Left colon (tissue), 2 donors: ENCODE data around the gene DOCK10. TPM values are rescaled to one million over a fixed set of nuclear protein-coding genes. Genes with fewer than 3 reads are reported as not detected.

Experiments used
- ATAC-seq: fragments of 200-7000 bp; cut with Tn5 transposase; one replicate; pipeline ENCODE4 v1.9.1; 2020; ENCODE audit warnings: mild to moderate bottlenecking, moderate library complexity
- DNase-seq, 2 donors: peaks; one replicate each; pipeline ENCODE4 v3.0.0-alpha.2; 2020
- intact Hi-C, 2 donors: fragments of 100-400 bp; cut with DNase I in 1 of 2; cut with micrococcal nuclease in 1 of 2; formaldehyde crosslinking; loops; one replicate each; pipeline versions ENCODE4 v1.11.2 to v1.14.0; 2022; cut with DNase I, micrococcal nuclease
- long read RNA-seq: library from polyadenylated mRNA; unstranded; transcript quantifications from one replicate; pipeline ENCODE4 v2.0.0, GENCODE V29; 2021
- total RNA-seq, 2 donors: library from RNA; stranded (reverse); fragmentation: NEBNext Ultra II Directional; extraction: Animal tissue kit (Norgen Biotek cat#: 25700); gene quantifications; one replicate each; pipeline ENCODE4 v1.2.1, GENCODE V29; 2021
- donor health status: DM: no; HTN: no; CAD: no.
- donor health status: DM: yes; HTN: yes; CAD: no.

The DOCK10 gene
- total RNA-seq, result 10 to 100 TPM; 11.9 to 14.0 TPM
- long read RNA-seq, partial matches to known transcripts, result 1 of 2 reads
- long read RNA-seq, other reads (novel, unspliced or antisense), result 1 of 2 reads

GRCh38 chr2:225041851-225042799 is at the start of gene DOCK10:
TSS of gene DOCK10 (minus strand) at chr2:225042468. CDS start at chr2:225042374, 94 bp downstream.
- DNase-seq (peak; percentile 35 to 41), ATAC-seq (peak; percentile 65)
- intact Hi-C loops, result no loop called here

- ATAC-seq (no peak), DNase-seq (no peak)
- intact Hi-C loops, result no loop called here
Observed at GRCh38 chr2:225091336-225091735, 49.1 kb upstream of the DOCK10 start.

- intact Hi-C loops, result no loop called here
- DNase-seq, result no peak
- no peak for ATAC-seq
Observed at GRCh38 chr2:225090746-225091145, 48.5 kb upstream of the DOCK10 start.

- intact Hi-C loops, result no loop called here
- DNase-seq, result no peak
- no peak for ATAC-seq
Observed at GRCh38 chr2:225086915-225087314, 44.6 kb upstream of the DOCK10 start.

- intact Hi-C loops, result no loop called here
- ATAC-seq (no peak), DNase-seq (no peak)
Observed at GRCh38 chr2:225086439-225086838, 44.2 kb upstream of the DOCK10 start.

- intact Hi-C loops, result no loop called here
Observed at GRCh38 chr2:225083276-225083675, 41.0 kb upstream of the DOCK10 start.

GRCh38 chr2:225076125-225076524 is 33.9 kb upstream of the DOCK10 start:
- intact Hi-C loops, result no loop called here
- no peak for ATAC-seq
- no peak for DNase-seq

More at GRCh38 chr2:225083276-225083675, 41.0 kb upstream of the DOCK10 start:
- DNase-seq, result no peak
- ATAC-seq, result no peak

GRCh38 chr2:225074919-225075681 is 32.8 kb upstream of the DOCK10 start:
- ATAC-seq (no peak), DNase-seq (no peak)
- intact Hi-C loops, result no loop called here

GRCh38 chr2:225074366-225074765 is 32.1 kb upstream of the DOCK10 start:
- DNase-seq (no peak), ATAC-seq (no peak)
- intact Hi-C loops, result no loop called here

- DNase-seq, result no peak
- intact Hi-C loops, result no loop called here
- ATAC-seq, result no peak
Observed at GRCh38 chr2:225073198-225073597, 30.9 kb upstream of the DOCK10 start.

- intact Hi-C loops, result no loop called here
- ATAC-seq (no peak), DNase-seq (no peak)
Observed at GRCh38 chr2:225072444-225072843, 30.2 kb upstream of the DOCK10 start.

GRCh38 chr2:225070811-225071210 is 28.5 kb upstream of the DOCK10 start:
- DNase-seq, result no peak
- intact Hi-C loops, result no loop called here
- no peak for ATAC-seq

- intact Hi-C loops, result no loop called here
- ATAC-seq, result no peak
- DNase-seq, result no peak
Observed at GRCh38 chr2:225069966-225070365, 27.7 kb upstream of the DOCK10 start.

GRCh38 chr2:225069477-225069876 is 27.2 kb upstream of the DOCK10 start:
- ATAC-seq (no peak), DNase-seq (no peak)
- intact Hi-C loops, result no loop called here

GRCh38 chr2:225065882-225066281 is 23.6 kb upstream of the DOCK10 start:
- ATAC-seq, result no peak
- intact Hi-C loops, result no loop called here
- no peak for DNase-seq

- no peak for DNase-seq
- no peak for ATAC-seq
- intact Hi-C loops, result no loop called here
Observed at GRCh38 chr2:225064928-225065327, 22.7 kb upstream of the DOCK10 start.

GRCh38 chr2:225064362-225064761 is 22.1 kb upstream of the DOCK10 start:
- DNase-seq (no peak), ATAC-seq (no peak)
- intact Hi-C loops, result no loop called here

- intact Hi-C loops, result no loop called here
Observed at GRCh38 chr2:225056330-225057073, 14.2 kb upstream of the DOCK10 start.

GRCh38 chr2:225055714-225056113 is 13.4 kb upstream of the DOCK10 start:
- intact Hi-C loops, result no loop called here
- DNase-seq (no peak), ATAC-seq (no peak)

More at GRCh38 chr2:225056330-225057073, 14.2 kb upstream of the DOCK10 start:
- ATAC-seq, result no peak
- DNase-seq, result no peak
